ENCODE results near the gene TCHH.

TCHH gene

GRCh38 chr1:152061952-152062351, 53.3 kb downstream of the TCHH start:
- H3K36me3 ChIP-seq (ENCODE audit: insufficient read depth, low read length): no peaks in the 10 kb centered on the region
- H3K27ac ChIP-seq: no peak overlapping the region
- H3K9me3 ChIP-seq (ENCODE audit: low read depth, low read length): no peaks in the 10 kb centered on the region
- no peak overlapping the region for H3K4me3 ChIP-seq
- TF ChIP-seq FOXP2 (optimal IDR thresholded peaks at IDR 0.05; ENCODE audit: control extremely low read depth, extremely low read length, insufficient read depth) (no peak), EZH2 (IDR thresholded peaks at IDR 0.05) (no peak), POLR2AphosphoS5 (IDR thresholded peaks at IDR 0.05; ENCODE audit: borderline replicate concordance, low read depth, low read length) (no peak)
- DNase-seq (ENCODE audit: low read depth, low spot score): no peak
- no peak overlapping the region for H3K9ac ChIP-seq (ENCODE audit: insufficient read length)

Data from SK-N-MC (cell line).